ENCODE data around the gene SKIL.
"Not testable (repeated sequence)": the region's sequence is repeated elsewhere in the genome, so short reads cannot be mapped to it uniquely, and the experiment has no call there.

The SKIL gene, protein sequence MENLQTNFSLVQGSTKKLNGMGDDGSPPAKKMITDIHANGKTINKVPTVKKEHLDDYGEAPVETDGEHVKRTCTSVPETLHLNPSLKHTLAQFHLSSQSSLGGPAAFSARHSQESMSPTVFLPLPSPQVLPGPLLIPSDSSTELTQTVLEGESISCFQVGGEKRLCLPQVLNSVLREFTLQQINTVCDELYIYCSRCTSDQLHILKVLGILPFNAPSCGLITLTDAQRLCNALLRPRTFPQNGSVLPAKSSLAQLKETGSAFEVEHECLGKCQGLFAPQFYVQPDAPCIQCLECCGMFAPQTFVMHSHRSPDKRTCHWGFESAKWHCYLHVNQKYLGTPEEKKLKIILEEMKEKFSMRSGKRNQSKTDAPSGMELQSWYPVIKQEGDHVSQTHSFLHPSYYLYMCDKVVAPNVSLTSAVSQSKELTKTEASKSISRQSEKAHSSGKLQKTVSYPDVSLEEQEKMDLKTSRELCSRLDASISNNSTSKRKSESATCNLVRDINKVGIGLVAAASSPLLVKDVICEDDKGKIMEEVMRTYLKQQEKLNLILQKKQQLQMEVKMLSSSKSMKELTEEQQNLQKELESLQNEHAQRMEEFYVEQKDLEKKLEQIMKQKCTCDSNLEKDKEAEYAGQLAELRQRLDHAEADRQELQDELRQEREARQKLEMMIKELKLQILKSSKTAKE

DNA sequence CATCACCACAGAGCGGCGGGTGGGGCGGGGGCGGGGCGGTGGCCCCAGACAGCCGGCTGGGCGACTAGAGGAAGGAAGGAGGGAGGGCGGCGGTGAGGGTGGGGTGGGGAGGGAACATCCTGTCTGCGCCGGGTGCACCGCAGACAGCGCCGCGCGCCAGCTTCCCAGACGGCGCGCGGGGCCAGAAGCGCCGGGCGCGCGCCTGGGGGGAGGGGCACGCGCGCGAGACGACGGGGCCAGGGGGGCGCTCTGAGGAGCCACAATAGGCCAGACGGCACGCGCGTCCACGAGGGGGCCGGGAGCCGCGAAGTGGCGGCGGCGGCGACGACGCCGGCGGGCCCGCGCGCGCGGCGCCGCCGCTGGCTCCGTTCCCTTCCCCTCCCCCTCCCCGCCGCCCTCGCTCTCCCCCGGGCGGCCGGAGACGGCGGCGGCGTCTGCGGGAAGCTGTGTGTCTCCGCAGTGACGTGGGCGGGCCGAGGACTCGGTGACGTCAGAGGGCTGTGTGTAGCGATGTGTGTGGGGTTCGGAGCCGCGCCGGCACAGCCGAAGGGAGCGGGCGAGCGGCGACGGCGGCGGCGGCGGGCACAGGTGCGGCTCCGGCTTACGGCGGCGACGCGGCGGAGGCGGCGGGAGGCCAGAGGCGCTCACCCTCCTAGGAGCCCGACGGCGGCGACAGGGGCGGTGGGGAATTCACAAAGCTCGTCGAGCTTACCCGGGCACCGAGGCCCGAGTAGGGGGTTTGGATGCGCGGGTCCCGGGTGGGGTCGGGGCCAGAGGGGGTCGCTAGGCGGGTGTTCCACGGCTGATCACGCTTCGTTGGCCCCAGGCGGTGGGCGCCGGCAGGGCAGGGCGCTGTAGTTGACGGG lies at the start of gene SKIL:
TSS of gene SKIL (plus strand) at position 540 of the 866 bp plus-strand sequence. CDS start 2,617 bp downstream, outside the sequence.
- DNase-seq: peak; percentile 98

DNA sequence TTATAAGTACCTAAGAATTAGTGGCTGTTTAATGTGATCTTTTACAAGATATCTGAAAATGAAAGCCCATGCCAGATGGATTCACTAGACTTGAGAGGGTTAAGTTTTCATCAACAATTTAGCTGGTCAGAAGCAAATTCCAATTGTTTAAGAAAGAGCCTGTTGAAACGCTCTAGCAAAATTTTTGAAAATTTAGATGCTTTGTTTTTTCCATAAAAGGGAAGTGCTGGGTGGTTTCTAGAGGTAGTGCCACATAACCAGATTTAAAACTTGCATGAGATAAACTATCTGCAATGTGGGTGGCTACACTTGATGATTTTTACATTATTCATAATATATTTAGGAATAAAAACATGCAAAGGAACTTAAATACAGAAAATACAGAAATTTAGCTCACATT lies 48.5 kb upstream of the SKIL start:
- no peak for DNase-seq

DNA sequence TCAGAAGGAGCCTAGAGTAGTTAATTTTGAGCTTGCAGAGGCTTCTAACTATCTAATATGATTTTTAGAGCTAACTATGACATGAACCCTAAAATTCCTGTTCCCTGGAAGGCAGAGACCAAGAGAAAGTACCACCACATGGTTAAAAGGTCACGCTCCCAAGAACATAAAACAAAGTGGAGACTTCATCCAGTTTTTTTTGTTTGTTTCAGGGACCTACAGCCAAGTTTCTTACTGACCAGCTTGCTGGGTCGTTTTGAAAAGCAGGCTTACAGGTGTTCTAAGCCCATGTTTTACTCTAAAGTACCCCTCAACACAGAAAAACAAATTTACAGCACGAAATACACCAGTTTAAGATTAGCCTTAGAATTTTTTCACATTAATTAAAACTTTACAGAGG lies 39.6 kb upstream of the SKIL start:
- DNase-seq: no peak

DNA sequence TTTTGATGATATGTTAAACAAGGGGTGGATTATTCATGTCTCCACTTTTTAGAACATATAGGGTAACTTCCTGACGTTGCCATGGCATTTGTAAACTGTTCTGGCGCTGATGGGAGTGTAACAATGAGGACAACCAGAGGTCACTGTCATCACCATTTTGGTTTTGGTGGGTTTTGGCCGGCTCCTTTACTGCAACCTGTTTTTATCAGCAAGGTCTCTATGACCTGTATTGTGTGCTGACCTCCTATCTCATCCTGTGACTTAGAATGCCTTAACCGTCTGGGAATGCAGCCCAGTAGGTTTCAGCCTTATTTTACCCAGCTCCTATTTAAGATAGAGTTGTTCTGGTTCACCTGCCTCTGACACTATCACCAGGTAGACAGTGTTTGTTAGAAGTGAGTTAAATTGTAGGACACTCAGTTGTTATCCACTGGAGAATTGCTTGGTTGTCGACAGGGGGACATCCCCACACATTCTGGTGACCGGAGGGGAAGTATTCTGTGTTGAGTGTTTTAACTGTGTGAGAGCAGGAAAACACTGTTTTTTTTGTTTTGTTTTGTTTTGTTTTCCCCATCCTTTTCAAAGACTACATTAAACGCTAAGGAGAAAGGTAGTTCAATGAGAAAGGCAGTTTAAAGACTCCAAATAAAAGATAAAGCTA lies 36.9 kb upstream of the SKIL start:
- no peak for DNase-seq

DNA sequence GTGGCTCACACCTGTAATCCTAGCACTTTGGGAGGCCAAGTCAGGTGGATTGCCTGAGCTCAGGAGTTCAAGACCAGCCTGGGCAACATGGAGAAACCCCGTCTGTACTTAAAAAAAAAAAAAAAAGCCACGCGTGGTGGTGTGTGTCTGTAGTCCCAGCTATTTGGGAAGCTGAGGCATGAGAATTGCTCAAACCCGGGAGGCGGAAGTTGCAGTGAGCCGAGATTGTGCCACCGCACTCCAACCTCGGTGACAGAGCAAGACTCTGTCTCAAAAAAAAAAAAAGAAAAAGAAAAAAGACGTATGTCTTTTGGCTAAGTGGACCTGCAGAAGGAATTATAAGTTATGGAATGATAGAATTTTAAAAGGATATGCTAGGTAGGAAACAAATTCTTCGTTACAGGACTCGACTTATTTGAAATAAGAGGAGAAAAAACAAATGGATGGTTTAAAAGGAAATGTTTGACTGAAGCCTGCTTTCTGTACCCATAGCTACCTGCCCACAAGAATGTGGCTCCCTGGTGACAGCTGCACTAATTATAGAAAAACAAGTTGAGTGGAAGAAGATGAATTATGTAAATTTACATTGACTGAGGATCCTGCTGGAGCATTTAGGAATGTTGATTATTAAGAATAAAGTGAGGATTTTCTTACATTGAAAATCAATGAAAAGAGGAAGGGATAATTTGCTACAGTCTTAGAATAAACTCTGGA lies 36.0 kb upstream of the SKIL start:
- no peak for DNase-seq

DNA sequence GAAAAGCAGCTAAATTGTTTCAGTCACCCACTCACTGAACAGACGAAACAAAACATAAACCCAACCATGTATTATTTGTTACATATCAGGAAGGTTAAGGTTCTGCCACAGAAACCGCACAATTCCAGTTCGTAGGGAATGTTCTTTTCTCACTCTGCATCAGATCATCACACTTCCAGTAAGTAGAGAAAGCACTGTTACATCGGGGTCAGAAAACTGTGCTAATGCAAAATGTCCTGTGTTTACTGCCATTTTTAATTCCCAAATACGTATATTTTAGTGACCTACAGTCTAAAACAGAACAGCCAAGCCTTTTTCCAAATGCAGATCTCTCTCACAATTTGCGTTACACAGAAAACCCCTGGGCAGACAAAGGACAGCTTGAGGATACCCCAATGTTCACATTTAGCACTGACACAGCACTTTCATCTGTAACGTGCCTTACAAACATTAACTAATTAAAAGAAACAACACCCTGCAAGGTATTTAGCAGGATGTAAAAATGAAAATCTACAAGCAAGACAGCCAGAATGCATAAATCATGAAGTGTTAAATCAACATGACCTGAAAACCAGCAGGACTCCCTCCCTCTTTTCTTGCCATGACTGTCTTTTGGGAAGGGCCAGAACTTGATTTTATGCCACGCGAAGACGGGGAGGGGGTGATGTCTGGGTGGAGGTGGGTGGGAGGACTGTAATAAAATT lies 34.8 kb upstream of the SKIL start:
- no peak for DNase-seq

DNA sequence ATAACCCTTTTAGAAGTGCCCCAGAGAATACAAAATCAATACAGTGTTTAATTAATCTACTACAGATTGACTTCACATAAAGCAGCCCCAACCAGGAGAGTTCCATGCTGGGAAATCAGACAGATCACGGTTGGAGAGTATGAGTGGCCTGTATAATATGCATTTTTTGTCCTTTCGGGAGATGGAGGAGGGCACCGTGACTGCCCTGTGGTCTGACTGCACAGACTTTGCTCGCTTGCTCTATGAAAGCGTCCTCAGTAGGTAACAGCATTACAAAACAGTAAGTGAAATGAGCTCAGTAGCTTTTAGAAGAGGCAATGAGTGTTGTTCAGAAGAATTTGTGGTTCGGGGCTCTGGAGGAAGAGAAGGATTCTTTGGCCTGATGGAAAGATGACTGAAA lies 34.2 kb upstream of the SKIL start:
- no peak for DNase-seq

DNA sequence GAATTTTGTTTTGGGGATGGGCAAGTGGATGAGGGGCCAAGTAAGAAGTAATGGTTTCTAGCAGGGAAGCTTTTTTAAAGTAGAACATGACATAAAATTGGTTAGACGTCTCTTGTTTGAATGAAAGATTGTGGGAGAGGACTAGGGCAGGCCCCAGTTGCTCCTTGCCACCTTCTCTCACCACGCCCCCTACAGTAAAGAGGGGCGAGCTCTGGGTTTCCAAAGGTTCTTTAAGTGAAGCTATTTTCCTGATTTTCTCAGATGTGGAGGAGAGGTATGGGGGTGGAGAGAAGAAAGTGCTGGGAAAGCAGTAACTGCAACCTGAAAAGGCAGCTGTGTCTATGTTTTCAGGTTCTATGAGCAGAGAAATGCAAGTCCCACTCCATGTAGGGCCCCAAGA lies 32.6 kb upstream of the SKIL start:
- no peak for DNase-seq

DNA sequence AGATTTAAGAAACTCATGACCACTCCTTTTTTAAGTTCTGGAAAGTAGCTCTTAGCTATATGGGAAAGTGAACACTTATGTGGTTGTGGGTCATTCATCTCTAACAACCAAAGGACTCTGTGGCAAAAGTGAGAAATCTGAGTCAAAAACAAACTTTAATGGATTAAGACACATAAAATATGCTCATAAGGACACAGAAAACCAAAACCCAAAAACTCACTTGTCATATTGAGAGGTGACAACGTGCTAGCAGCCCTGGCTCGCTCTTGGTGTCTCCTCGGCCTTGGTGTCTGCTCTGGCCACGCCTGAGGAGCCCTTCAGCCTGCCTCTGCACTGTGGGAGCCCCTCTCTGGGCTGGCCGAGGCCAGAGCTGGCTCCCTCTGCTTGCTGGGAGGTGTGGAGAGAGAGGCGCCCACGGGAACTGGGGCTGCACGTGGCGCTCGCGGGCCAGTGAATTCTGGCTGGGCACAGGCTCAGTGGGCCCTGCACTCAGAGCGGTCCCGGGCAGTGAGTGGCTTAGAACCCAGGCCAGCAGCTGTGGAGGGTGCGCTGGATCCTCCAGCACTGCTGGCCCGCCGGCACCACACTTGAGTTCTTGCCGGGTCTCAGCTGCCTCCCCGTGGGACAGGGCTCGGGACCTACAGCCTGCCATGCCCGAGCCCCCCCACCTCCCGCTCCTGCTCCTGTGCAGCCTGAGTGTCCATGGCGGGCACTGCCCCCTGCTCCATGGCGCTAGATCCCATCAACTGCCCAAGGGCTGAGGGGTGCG lies 30.3 kb upstream of the SKIL start:
- no peak for DNase-seq

DNA sequence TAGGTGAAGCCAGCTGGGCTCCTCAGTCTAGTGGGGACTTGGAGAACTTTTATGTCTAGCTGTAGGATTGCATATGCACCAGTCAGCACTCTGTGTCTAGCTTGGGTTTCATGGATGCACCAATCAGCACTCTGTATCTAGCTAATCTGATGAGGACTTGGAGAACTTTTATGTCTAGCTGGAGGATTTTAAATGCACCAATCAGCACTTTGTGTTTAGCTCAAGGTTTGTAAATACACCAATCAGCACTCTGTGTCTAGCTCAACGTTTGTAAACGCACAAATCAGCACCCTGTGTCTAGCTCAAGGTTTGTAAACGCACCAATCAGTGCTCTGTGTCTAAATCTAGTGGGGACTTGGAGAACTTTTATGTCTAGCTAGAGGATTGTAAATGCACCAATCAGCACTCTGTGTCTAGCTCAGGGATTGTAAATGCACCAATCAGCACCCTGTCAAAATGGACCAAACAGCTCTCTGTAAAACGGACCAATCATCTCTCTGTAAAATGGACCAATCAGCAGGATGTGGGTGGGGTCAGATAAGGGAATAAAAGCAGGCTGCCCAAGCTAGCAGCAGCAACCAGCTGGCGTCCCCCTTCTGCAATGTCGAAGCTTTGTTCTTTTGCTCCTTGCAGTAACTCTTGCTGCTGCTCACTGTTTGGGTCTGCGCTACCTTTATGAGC lies 29.5 kb upstream of the SKIL start:
- DNase-seq: not testable (repeated sequence)

DNA sequence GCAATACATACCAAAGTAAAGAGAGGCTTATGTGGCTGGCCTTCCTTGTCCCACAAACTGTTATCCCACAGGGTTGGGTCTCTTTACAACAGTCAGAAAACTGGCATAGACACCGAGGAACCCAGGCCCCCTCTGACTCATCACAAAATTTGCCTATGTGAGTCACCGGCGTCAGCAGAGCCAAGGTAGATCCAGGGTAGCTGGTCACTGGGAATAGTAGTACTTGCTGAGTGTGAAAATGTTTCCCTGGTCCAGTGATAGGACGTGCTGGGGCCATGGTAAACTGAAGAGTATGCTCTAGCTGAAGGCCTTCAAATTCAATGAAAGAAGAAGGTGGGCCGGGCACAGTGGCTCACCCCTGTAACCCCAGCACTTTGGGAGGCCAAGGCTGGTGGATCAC lies 27.1 kb upstream of the SKIL start:
- no peak for DNase-seq

DNA sequence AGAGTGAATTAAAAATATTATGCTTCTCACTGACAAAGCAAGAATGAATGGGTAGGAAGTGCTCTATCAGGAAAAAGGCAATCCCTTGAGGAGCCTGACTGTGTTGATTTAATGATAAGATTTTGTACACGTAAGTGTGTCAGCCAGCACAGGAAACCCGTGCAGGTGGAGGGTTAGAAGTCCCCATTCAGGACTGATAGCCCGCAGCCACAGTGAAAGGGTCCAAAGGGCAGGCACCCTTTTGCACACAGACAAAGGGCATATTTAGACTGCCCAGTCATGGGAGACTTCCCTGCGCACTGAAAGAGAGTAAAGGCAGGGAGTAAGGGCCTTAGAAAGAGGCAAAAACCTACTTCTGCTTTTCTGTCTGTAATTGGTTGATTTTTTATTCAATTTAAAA lies 26.4 kb upstream of the SKIL start:
- DNase-seq: no peak

DNA sequence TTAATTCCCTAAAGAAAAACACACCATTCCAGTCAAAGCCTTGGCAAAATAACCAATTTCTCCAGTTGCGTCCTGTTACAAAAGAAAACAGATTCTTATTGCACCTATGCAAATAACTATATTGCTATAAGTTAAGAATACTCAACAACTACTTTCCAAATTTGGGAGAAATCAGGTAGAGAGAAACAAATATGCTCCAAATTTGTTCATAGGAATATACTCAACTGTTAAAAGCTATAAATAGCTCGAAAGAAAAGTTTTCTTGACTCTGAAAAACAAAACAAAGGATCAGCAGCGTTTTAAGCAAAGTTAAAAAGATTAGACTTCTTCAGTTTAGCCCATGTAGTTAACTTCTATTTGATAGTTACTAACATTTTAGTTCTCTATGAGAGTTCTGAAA lies 20.1 kb upstream of the SKIL start:
- DNase-seq: no peak

DNA sequence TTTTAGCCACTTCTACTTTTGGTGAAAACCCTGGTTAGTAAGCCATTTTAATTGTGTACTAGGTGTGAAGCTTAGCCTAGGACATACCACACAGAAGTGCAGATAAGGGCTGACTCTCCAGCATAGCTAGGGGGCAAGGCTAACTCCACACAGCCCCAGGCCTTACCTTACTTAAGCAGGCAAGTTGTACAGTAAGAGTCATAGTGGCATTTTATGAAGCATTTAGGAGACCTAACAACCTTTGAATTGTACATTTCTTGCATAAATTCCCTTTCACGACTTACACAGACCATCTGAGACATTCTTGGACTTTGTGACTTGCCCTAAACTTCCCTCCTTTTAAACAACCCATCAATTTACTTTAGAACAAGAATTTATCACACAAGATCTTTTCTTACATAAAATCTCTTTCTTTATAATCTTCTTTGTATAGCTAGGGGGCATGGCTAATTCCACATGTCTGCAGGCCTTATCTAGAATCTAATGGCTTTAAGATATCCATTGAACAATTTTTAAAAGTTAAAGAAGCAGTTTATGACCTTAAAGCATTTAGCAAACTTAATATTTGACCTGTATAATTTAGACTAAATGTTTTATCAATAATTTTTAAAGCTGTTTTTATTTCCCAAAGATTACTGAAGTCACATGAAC lies 18.7 kb upstream of the SKIL start:
- DNase-seq: no peak

DNA sequence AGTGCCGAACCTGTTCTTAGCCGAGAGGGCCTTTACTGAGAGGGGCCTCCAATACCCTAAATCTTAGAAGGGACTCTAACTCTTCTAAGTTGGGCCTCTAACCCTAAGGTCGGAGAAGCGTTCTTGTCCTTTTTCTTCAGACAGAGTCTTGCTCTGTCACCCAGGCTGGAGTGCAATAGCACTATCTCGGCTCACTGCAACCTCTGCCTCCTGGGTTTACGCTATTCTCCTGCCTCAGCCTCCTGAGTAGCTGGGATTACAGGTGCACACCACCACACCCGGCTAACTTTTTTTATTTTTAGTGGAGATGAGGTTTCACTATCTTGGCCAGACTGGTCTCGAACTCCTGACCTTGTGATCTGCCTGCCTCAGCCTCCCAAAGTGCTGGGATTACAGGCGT lies 15.2 kb upstream of the SKIL start:
- DNase-seq: not testable (repeated sequence)

DNA sequence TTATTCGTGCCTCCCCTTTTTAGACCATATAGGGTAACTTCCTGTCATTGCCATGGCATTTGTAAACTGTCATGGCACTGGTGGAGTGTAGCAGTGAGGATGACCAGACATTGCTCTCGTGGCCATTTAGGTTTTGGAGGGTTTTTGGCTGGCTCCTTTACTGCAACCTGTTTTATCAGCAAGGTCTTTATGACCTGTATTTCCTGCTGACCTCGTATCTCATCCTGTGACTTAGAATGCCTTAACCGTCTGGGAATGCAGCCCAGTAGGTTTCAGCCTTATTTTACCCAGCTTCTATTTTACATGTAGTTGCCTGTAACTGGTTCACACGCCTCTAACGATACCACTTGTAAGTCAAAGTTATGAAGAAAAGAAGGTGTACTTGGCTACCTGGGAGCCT lies 13.7 kb upstream of the SKIL start:
- not testable (repeated sequence) for DNase-seq

DNA sequence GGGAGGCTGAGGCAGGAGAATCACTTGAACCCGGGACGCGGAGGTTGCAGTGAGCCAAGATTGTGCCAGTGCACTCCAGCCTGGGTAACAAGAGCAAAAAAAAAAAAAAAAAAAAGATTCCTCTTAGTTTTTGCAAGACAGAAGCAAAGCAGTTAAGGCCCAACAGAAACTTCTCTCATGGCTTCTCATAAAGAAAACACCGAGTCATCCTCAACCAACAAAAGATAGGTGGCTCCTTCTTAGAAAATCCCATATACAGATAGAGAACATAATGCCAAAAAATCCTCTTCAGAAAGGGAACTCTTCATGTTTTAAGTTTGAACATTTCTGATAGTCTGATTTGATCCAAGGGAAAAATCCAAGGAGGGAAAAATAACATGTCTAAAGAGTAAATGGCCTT lies 12.5 kb upstream of the SKIL start:
- no peak for DNase-seq

DNA sequence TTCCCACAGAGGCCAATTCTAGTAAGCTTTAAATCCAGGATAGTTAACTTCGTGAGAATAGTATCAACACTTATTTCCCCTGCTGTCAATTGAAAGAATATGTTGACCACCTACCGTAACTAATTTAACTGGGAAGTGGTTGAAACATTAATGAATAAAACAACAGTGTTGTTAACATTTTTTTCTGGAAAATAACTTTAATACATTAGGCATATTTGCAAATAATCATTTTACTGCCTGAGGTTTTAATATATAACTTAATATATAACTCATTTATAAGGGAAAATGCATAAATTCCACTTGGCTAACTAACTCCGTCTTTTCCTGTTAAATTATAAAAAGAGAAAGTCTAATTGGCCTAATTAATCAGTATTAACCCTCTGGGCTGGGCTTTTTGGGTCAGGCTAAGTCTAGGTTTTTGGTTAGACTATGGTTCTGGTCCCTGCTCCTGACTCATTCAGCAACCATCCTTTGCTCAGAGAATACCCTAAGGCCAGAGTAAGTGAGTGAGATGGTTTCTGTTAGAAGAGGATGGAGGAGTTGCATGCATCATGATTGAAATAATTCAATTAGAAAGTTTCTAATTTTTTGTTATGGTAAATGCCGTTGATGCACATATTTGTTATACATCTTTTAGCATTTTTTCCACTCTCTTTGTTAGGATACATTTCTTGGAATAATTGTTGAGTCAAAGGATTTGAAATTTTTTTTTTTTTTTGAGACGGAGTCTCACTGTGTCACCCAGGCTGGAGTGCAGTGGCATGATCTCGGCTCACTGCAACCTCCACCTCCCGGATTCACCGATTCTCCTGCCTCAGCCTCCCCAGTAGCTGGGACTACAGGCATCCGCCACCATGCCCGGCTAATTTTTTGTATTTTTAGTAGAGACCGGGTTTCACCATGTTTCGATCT lies 10.8 kb upstream of the SKIL start:
- DNase-seq: no peak

All from CD4-positive, alpha-beta T cell treated with Interleukin-4 for 4 hours (primary cell).